HG03097 (cell line): Measurements from ENCODE around the gene DAGLA.

Experiments used
- ATAC-seq: cut with Tn5 transposase; IDR thresholded peaks from one replicate; pipeline ENCODE4 v1.9.1; 2021; ENCODE audit not compliant: unreplicated experiment, low FRiP score

DAGLA gene

GRCh38 chr11:61709110-61709509 lies 28.9 kb downstream of the DAGLA start:
- no peak for ATAC-seq

GRCh38 chr11:61709572-61709971 lies 29.4 kb downstream of the DAGLA start:
- ATAC-seq: no peak

GRCh38 chr11:61710019-61710418 lies 29.8 kb downstream of the DAGLA start:
- no peak for ATAC-seq

GRCh38 chr11:61711037-61711436 lies 30.8 kb downstream of the DAGLA start:
- no peak for ATAC-seq

GRCh38 chr11:61711498-61711897 lies 31.3 kb downstream of the DAGLA start:
- ATAC-seq: no peak

- no peak for ATAC-seq
Observed at GRCh38 chr11:61712314-61712713, 32.1 kb downstream of the DAGLA start.

- ATAC-seq: no peak
Observed at GRCh38 chr11:61712846-61713245, 32.7 kb downstream of the DAGLA start.

GRCh38 chr11:61713464-61713863 lies 33.3 kb downstream of the DAGLA start:
- ATAC-seq: no peak

- ATAC-seq: no peak
Observed at GRCh38 chr11:61713906-61714305, 33.7 kb downstream of the DAGLA start.

- ATAC-seq: no peak
Observed at GRCh38 chr11:61714316-61714715, 34.1 kb downstream of the DAGLA start.

GRCh38 chr11:61714916-61715315 lies 34.7 kb downstream of the DAGLA start:
- ATAC-seq: no peak

- ATAC-seq: no peak
Observed at GRCh38 chr11:61715867-61716266, 35.7 kb downstream of the DAGLA start.

- no peak for ATAC-seq
Observed at GRCh38 chr11:61716478-61717285, 36.5 kb downstream of the DAGLA start.

GRCh38 chr11:61717286-61718033 lies 37.3 kb downstream of the DAGLA start:
- no peak for ATAC-seq

- no peak for ATAC-seq
Observed at GRCh38 chr11:61718046-61718531, 37.9 kb downstream of the DAGLA start.

- ATAC-seq: no peak
Observed at GRCh38 chr11:61718621-61719302, 38.6 kb downstream of the DAGLA start.

- no peak for ATAC-seq
Observed at GRCh38 chr11:61719978-61720377, 39.8 kb downstream of the DAGLA start.

GRCh38 chr11:61720597-61720996 lies 40.4 kb downstream of the DAGLA start:
- ATAC-seq: no peak

GRCh38 chr11:61724437-61724836 lies 44.2 kb downstream of the DAGLA start:
- ATAC-seq: no peak

GRCh38 chr11:61725781-61726231 lies 45.6 kb downstream of the DAGLA start:
- no peak for ATAC-seq

GRCh38 chr11:61726775-61727174 lies 46.6 kb downstream of the DAGLA start:
- ATAC-seq: no peak
